Endometrium (tissue), 2 donors: ENCODE data around the gene SPI1.

ENCODE experiments used
- FAIRE-seq: peaks from 2 replicates; lab custom pipeline; 2012; peaks lifted over from hg19 to GRCh38; lab: Jason Lieb, UNC
- donor health status: control.
- donor health status: control.

SPI1 gene

GRCh38 chr11:47388697-47389576, 10.6 kb upstream of the SPI1 start:
- FAIRE-seq, result no peak

GRCh38 chr11:47387944-47388696, 9.8 kb upstream of the SPI1 start:
- FAIRE-seq, result no peak

GRCh38 chr11:47384498-47384897, 6.2 kb upstream of the SPI1 start:
- no peak for FAIRE-seq

GRCh38 chr11:47383071-47383470, 4.7 kb upstream of the SPI1 start:
- FAIRE-seq, result no peak

- FAIRE-seq, result no peak
Measured at GRCh38 chr11:47380078-47380477, 1.7 kb upstream of the SPI1 start.

- no peak for FAIRE-seq
Measured at GRCh38 chr11:47379317-47379716, 970 bp upstream of the SPI1 start.

GRCh38 chr11:47378836-47379170, 456 bp upstream of the SPI1 start:
- FAIRE-seq, result no peak

GRCh38 chr11:47377571-47378009, 757 bp downstream of the SPI1 start:
- no peak for FAIRE-seq

- no peak for FAIRE-seq
Measured at GRCh38 chr11:47376525-47377371, 1.6 kb downstream of the SPI1 start.

- FAIRE-seq, result no peak
Measured at GRCh38 chr11:47376107-47376524, 2.2 kb downstream of the SPI1 start.

GRCh38 chr11:47375546-47376085, 2.7 kb downstream of the SPI1 start:
- no peak for FAIRE-seq

- FAIRE-seq, result no peak
Measured at GRCh38 chr11:47375020-47375419, 3.3 kb downstream of the SPI1 start.

- no peak for FAIRE-seq
Measured at GRCh38 chr11:47374720-47375019, 3.7 kb downstream of the SPI1 start.

- FAIRE-seq, result no peak
Measured at GRCh38 chr11:47373876-47374719, 4.2 kb downstream of the SPI1 start.

- FAIRE-seq, result no peak
Measured at GRCh38 chr11:47372422-47372821, 5.9 kb downstream of the SPI1 start.

- no peak for FAIRE-seq
Measured at GRCh38 chr11:47369676-47370075, 8.7 kb downstream of the SPI1 start.

- FAIRE-seq, result no peak
Measured at GRCh38 chr11:47366020-47366490, 12.3 kb downstream of the SPI1 start.

GRCh38 chr11:47361419-47361818, 16.9 kb downstream of the SPI1 start:
- no peak for FAIRE-seq

GRCh38 chr11:47360341-47360740, 18.0 kb downstream of the SPI1 start:
- FAIRE-seq, result no peak

GRCh38 chr11:47359586-47359985, 18.8 kb downstream of the SPI1 start:
- FAIRE-seq, result no peak

GRCh38 chr11:47359162-47359561, 19.2 kb downstream of the SPI1 start:
- no peak for FAIRE-seq

- no peak for FAIRE-seq
Measured at GRCh38 chr11:47358731-47359051, 19.7 kb downstream of the SPI1 start.
